G401 (cell line): Measurements from ENCODE around the gene SCYL1. TPM values are rescaled to one million over a fixed set of nuclear protein-coding genes. Genes with fewer than 3 reads are reported as not detected.

ENCODE experiments used
- DNase-seq: peaks from one replicate; pipeline ENCODE4 v3.0.0-alpha.2; 2015; ENCODE audit warnings: low spot score
- in situ Hi-C: cut with HindIII; loops from 2 replicates; pipeline ENCODE4 v1.10.0; 2016; ENCODE audit warnings: low sequenced_read_pairs, mixed read lengths
- total RNA-seq: library from RNA; depleted of rRNA; stranded (reverse); fragments of >200 nt; shearing (Covaris generic); gene quantifications from 2 replicates; pipeline ENCODE4 v1.2.3, GENCODE V29; 2014

Gene SCYL1
- total RNA-seq, 1 experiment from 2014 or later: 80.4 TPM

DNA sequence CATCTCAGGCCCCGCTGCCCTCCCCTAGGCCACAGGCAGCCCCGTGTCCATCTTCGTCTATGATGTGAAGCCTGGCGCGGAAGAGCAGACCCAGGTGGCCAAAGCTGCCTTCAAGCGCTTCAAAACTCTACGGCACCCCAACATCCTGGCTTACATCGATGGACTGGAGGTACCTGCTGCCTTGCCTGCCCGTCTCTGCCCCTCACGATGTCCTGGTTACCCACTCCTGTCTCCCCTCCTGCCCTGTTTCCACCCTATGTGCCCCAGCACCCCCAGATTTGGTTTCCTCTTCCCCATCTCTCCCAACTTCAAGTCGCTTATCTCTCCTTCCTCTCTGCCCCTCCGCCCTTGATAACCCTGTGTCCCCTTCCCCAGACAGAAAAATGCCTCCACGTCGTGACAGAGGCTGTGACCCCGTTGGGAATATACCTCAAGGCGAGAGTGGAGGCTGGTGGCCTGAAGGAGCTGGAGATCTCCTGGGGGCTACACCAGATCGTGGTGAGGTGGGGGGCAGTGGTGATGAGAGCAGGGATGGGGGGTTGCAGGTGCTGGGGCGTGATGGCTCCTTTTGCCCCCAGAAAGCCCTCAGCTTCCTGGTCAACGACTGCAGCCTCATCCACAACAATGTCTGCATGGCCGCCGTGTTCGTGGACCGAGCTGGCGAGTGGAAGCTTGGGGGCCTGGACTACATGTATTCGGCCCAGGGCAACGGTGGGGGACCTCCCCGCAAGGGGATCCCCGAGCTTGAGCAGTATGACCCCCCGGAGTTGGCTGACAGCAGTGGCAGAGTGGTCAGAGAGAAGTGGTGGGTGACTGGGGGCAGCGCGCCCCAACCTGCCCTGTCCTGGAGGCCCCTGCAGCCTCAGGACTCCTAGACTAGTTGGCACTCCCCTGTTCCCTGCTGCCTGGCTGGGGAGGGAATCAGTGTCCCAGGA is 930 bp downstream of the SCYL1 start:
- in situ Hi-C loops: no loop called here
- DNase-seq: no peak

- no peak for DNase-seq
- in situ Hi-C loops: no loop called here
Observed at GRCh38 chr11:65526744-65527143, 1.9 kb downstream of the SCYL1 start.

GRCh38 chr11:65528819-65529350 is 4.0 kb downstream of the SCYL1 start:
- in situ Hi-C loops: no loop called here
- no peak for DNase-seq

GRCh38 chr11:65529475-65530156 is 4.7 kb downstream of the SCYL1 start:
- in situ Hi-C loops: no loop called here
- DNase-seq: no peak

GRCh38 chr11:65530157-65530496 is 5.2 kb downstream of the SCYL1 start:
- DNase-seq: no peak
- in situ Hi-C loops: no loop called here

DNA sequence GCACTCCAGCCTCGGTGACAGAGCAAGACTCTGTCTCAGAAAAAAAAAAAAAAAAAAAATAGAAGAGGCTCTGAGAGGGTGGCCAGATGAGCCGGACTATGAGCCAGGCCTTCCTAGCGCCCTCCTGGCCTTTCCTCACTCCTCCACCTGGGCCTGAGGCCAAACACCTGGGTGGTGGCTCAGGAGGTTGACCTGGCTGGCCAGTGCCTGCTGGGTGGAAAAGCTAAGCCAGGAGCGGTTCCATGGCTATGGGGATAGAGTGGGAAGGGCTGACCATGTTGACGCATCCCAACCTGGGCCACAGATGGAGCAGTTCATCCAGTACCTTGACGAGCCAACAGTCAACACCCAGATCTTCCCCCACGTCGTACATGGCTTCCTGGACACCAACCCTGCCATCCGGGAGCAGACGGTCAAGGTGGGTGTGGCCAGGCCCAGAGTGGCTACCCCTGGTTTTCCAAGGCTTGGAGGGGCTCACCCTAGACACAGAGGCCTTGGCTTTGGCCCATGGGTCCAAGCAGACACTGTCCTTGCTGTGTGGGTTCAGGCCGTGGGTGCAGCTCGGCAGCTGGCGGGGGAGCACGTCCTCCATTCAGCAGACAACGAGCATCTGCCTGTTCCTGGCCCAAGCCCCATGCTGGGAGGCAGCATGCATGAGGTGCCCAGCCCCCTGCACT is 7.6 kb downstream of the SCYL1 start:
- no peak for DNase-seq
- in situ Hi-C loops: no loop called here

- in situ Hi-C loops: no loop called here
- no peak for DNase-seq
Observed at GRCh38 chr11:65535102-65535501, 10.2 kb downstream of the SCYL1 start.

GRCh38 chr11:65536412-65537295 is 11.8 kb downstream of the SCYL1 start:
- in situ Hi-C loops: no loop called here

GRCh38 chr11:65537296-65537597 is 12.4 kb downstream of the SCYL1 start:
- no peak for DNase-seq
- in situ Hi-C loops: no loop called here

More at GRCh38 chr11:65536412-65537295, 11.8 kb downstream of the SCYL1 start:
- DNase-seq: no peak

DNA sequence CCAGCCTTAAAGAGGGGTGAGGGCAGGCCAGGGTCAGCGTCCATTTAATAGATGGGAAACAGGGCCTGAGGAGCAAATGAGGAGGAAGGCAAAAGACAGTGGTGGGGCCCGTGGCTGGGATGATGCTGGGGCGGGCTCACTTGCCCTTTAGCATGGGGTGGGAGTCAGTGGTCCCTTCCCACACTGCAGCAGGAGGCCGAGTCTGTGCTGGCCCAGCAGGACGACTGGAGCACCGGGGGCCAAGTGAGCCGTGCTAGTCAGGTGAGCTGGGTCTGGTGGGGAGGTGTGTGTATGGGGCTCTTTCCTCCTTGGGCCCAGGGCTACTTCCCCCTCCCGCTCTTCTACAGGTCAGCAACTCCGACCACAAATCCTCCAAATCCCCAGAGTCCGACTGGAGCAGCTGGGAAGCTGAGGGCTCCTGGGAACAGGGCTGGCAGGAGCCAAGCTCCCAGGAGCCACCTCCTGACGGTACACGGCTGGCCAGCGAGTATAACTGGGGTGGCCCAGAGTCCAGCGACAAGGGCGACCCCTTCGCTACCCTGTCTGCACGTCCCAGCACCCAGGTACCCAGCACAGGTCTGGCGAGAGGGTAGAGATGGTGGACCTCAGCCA is 12.8 kb downstream of the SCYL1 start:
- DNase-seq: no peak
- in situ Hi-C loops: no loop called here

DNA sequence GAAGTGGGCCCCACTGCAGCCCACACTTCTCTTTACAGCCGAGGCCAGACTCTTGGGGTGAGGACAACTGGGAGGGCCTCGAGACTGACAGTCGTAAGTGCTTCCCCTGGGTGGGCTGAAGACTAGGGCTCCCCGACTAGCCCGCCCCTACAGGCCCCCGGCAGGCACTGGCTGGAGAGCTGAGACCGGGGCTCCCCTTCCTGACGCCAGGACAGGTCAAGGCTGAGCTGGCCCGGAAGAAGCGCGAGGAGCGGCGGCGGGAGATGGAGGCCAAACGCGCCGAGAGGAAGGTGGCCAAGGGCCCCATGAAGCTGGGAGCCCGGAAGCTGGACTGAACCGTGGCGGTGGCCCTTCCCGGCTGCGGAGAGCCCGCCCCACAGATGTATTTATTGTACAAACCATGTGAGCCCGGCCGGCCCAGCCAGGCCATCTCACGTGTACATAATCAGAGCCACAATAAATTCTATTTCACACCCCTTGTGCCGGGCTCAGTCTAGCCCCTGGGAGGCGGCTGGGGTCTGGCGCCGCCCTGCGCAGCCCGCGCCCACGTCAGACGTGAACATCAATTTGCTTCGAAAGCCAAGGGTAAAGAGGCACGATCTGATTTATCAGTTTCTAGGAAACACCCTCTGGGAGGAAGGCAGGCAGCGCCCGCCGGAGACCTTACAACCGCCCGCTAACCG is 13.5 kb downstream of the SCYL1 start:
- no peak for DNase-seq
- in situ Hi-C loops: no loop called here

DNA sequence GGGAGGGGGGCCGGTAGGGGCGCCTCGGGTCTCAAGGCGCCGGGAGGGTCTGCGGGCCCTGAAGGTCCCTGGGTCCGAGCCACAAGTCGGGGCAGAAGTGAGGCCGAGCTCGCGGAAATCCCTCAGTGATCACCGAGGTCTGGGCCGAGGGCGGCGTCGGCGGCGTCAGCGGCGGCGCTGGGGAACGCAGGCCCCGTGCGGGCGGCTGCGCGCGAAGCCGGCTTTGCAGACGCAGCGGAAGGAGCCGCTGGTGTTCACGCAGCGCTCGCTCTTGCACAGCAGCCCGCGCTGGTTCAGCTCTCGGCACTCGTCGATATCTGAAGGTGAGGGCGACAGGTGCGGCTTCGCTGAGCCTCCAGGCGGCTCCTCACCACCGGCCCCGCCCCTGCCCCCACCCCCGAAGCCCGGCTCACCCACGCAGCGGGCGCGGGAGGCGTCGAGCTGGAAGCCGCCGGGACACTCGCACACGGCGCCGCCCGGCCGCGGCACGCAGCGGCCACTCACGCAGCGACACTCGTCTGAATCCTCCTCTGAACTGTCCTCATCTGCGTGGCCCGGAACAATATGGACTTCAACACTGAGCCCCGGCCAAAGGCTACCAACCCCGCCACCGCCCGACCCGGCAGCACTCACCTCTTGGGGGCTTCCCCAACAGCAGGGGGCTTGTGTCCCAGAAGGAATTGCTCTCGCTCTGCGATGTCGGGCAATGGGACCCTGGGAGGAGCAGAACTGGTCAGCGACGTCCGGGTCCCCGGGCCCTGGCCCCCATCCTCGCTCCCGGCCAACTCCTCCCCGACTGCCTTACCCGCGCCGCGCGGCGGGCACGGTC is 14.2 kb downstream of the SCYL1 start:
- in situ Hi-C loops: no loop called here
- DNase-seq: no peak

DNA sequence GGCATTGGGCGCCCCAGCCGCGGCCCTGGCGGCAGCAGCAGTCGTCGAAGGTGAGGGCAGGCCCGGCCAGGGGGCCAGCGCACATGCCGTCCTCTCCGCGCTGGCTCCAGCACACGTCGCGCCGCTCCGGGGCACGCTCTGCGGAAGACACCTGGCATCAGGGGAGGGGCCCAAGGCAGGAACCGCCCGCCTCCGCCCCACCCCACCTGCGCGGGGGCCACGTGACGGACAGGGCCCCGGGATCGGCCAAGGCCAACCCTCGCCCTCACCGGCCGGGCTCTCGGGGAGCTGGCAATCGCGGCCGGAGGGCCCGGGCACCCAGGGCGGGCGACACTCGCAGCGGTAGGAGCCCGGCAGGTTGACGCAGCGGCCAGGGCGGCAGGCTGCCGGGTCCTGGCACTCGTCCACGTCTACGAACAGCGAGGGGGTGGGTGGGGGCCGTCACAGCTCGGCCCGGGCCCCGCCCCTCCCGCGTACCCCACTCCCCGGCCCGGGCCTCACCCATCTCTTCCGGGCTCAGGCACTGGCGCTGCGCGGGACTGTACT is 14.9 kb downstream of the SCYL1 start:
- peak; percentile 24 for DNase-seq
- in situ Hi-C loops: no loop called here

- DNase-seq: peak; percentile 88
- in situ Hi-C loops: no loop called here
Observed at GRCh38 chr11:65540290-65541092, 15.6 kb downstream of the SCYL1 start.

DNA sequence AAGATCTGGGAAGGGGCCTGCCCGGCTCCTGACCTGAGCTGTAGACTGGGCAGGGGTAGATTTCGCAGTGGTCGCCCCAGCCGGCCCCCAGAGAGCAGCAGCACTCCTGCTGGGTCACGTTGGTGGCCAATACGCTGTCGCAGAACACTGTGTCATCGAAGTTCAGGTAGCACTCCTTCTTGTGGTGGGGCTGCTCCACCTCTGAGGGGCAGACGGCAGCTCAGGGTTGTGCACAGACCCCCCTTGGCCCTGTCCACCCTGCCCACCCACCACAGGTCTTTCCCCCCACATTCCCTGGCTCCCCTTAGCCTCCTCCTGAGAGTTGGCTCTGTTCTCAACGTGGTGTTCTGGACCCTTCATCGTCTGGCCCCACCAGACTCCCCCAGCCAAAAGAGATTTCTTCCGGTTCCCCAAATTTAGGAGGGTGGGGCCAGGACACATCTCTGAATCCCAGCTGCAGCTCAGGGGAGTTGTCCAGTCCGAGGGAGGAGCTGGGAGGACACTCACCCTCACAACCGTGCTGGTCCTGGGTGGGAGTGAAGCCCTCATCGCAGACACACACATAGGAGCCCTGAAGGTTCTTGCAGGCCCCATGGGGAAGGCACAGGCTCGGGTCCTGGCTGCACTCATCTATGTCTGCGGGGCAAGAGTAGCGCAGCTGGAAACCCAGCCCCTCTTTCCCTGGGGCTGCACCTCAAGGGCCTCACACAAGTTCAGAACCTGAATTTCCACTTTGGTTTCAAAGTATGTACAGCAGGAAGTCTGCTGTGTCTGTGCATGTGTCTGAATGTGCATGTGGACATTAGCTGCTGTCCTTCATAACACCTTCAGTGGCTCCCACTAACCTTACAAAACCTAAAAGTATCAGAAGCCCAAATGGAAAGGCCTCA is 16.5 kb downstream of the SCYL1 start:
- in situ Hi-C loops: no loop called here
- no peak for DNase-seq
